Measurements from ENCODE around the gene GRIN1. TPM values are rescaled to one million over a fixed set of nuclear protein-coding genes. Genes with fewer than 3 reads are reported as not detected.

Gene GRIN1
- total and polyA plus RNA-seq, 2 of the 13 experiments (the other 11 are each of a cell fraction or from before 2014, with no cell fraction given): 0.13 TPM; not detected in 1

DNA sequence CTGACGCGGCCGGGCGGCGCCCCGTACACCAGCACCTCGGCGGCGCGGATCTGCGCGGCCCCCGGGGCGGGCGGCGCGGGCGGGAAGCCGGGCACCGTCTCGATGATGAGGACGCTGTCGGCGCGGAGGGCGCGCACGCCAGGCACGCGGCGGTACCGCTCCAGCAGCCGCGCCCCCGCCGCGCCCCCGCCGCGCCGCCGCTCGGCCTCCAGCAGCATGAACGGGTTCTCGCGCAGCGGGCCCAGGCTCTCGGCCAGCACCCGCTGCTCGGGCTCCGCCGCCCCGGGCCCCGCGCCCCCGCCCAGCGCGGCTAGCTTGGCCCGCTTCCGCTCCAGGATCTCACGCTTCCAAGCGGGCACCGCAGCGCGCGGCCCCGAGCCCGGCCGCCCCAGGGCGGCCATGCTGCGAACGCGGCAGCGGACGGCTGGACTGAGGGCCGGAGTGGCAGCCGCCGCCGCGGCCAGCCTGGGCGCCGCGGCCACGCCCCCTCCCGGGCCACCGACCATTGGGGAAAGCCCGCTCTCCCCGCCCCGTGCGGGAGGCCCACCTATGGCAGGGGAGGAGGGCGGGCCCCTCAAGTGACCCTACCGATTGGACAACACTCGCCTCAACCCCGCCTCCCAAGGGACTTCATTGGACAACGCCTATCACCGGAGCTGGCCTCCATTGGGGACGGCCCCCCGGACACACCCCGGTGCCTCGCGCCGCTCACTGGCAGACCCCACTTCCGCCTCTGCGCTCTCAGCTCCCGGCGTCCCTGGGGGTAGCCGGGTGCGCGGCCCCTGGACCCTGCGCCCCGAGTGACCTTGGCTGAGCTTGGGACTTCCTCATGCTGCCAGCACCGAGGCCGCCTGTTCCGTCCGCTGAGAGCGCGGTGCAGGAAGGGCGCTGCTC, 61.6 kb downstream of the GRIN1 start, which contains the start of gene TPRN (continued):
- TF ChIP-seq PPARG (CRISPR knock-in tag; conservative IDR thresholded peaks at IDR 0.05): no peak
- TF ChIP-seq MAF1 (CRISPR knock-in tag; IDR thresholded peaks at IDR 0.05; ENCODE audit: borderline replicate concordance): peak; percentile 51; the same call in 1 of the 2 replicates
- TF ChIP-seq, protein P1, sequence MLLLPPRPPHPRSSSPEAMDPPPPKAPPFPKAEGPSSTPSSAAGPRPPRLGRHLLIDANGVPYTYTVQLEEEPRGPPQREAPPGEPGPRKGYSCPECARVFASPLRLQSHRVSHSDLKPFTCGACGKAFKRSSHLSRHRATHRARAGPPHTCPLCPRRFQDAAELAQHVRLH (CRISPR knock-in tag; IDR thresholded peaks at IDR 0.05; ENCODE audit: borderline replicate concordance, low read depth): peak; percentile 75; the same call in 1 of the 2 replicates
- TF ChIP-seq ZBTB4 (CRISPR knock-in tag; IDR thresholded peaks at IDR 0.05; ENCODE audit: borderline replicate concordance): peak; percentile 88; the same call in 1 of the 2 replicates
- 0 out of 2 replicates have a peak, but pooled peaks have one; percentile 76 for TF ChIP-seq RFXANK (CRISPR knock-in tag; IDR thresholded peaks at IDR 0.05)
- TF ChIP-seq ZBTB3 (CRISPR knock-in tag; IDR thresholded peaks at IDR 0.05; ENCODE audit: borderline replicate concordance, low read depth): no peak
- peak; percentile 97 for TF ChIP-seq RXRA (CRISPR knock-in tag; IDR thresholded peaks at IDR 0.05)
- TF ChIP-seq CC2D1A (CRISPR knock-in tag; IDR thresholded peaks at IDR 0.05): no peak
- peak; percentile 80; the same call in 1 of the 2 replicates for TF ChIP-seq ZNF784 (CRISPR knock-in tag; IDR thresholded peaks at IDR 0.05; ENCODE audit: borderline replicate concordance)
- no peak for TF ChIP-seq GABPA (IDR thresholded peaks at IDR 0.05; ENCODE audit: low read depth, low read length)
- TF ChIP-seq GABPA (CRISPR knock-in tag; IDR thresholded peaks at IDR 0.05; ENCODE audit: low read depth): peak; percentile 84
- TF ChIP-seq ZNF205 (CRISPR knock-in tag; IDR thresholded peaks at IDR 0.05): peak; percentile 71
- no peak for TF ChIP-seq SNAPC4 (CRISPR knock-in tag; IDR thresholded peaks at IDR 0.05)
- TF ChIP-seq TCF7L2 (IDR thresholded peaks at IDR 0.05; ENCODE audit: low read depth, low read length): no peak
- TF ChIP-seq THAP11 (CRISPR knock-in tag; IDR thresholded peaks at IDR 0.05): peak; percentile 88
- no peak for TF ChIP-seq NFIC (IDR thresholded peaks at IDR 0.05; ENCODE audit: low read length)
- TF ChIP-seq PRMT3 (CRISPR knock-in tag; IDR thresholded peaks at IDR 0.05; ENCODE audit: borderline replicate concordance, low read depth): no peak
- TF ChIP-seq ZNF777 (CRISPR knock-in tag; IDR thresholded peaks at IDR 0.05): peak; percentile 30; the same call in 1 of the 2 replicates
- TF ChIP-seq EED (CRISPR knock-in tag; IDR thresholded peaks at IDR 0.05): no peak
- no peak for TF ChIP-seq PAWR (CRISPR knock-in tag; IDR thresholded peaks at IDR 0.05; ENCODE audit: borderline replicate concordance)
- no peak for TF ChIP-seq MTF2 (CRISPR knock-in tag; IDR thresholded peaks at IDR 0.05; ENCODE audit: borderline replicate concordance)

All from HepG2 (cell line).